Ovary (tissue), 3 donors: ENCODE results near the gene TM7SF3.

Experiments
- EP300 ChIP-seq: sonication (generic); formaldehyde crosslinking; IDR thresholded peaks from one replicate; pipeline ENCODE4 v1.6.1; 2017; ENCODE audit warnings: antibody characterized with exemption
- TF ChIP-seq, protein P1 (sequence below), 3 donors: fragments of 450-650 bp in 2 of 3; fragments of 200-600 bp in 1 of 3; IDR thresholded peaks; one replicate each; pipeline versions ENCODE4 v1.5.1 to v1.8.0; 2016 to 2022; ENCODE audit warnings: antibody characterized with exemption in 3 of 3, mild to moderate bottlenecking in 1 of 3
- donor health status: DM: no; HTN: no; CAD: no.

DNA sequence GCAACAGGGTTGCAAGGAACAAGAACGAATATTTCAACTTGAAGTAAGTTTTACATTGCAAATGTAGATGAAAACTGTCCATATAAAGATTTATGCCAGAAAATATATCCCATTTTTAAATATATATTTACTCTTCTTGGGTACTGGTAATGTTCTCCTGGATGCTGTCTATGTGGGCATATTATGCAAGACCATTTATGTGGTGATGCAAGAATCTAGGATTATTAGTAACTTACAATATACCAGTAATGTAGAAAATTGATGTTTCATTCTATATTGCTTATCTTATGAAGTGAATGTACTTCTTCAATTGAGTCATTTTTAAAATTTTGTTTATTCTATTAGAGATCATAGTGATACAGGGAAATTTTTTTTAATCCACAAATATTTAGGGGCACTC lies 50.8 kb downstream of the TM7SF3 start:
- TF ChIP-seq, protein P1, sequence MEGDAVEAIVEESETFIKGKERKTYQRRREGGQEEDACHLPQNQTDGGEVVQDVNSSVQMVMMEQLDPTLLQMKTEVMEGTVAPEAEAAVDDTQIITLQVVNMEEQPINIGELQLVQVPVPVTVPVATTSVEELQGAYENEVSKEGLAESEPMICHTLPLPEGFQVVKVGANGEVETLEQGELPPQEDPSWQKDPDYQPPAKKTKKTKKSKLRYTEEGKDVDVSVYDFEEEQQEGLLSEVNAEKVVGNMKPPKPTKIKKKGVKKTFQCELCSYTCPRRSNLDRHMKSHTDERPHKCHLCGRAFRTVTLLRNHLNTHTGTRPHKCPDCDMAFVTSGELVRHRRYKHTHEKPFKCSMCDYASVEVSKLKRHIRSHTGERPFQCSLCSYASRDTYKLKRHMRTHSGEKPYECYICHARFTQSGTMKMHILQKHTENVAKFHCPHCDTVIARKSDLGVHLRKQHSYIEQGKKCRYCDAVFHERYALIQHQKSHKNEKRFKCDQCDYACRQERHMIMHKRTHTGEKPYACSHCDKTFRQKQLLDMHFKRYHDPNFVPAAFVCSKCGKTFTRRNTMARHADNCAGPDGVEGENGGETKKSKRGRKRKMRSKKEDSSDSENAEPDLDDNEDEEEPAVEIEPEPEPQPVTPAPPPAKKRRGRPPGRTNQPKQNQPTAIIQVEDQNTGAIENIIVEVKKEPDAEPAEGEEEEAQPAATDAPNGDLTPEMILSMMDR (IDR thresholded peaks at IDR 0.05), result no peak
- no peak for TF ChIP-seq EP300
